Left forelimb (tissue), 1 donor: Measurements from ENCODE around the gene SKAP1.
"Not testable (repeated sequence)": the region's sequence is repeated elsewhere in the genome, so short reads cannot be mapped to it uniquely, and the experiment has no call there.

Source experiments
- DNase-seq: peaks from one replicate; pipeline ENCODE4 v3.0.0-alpha.2; 2018; ENCODE audit warnings: low spot score

The SKAP1 gene

DNA sequence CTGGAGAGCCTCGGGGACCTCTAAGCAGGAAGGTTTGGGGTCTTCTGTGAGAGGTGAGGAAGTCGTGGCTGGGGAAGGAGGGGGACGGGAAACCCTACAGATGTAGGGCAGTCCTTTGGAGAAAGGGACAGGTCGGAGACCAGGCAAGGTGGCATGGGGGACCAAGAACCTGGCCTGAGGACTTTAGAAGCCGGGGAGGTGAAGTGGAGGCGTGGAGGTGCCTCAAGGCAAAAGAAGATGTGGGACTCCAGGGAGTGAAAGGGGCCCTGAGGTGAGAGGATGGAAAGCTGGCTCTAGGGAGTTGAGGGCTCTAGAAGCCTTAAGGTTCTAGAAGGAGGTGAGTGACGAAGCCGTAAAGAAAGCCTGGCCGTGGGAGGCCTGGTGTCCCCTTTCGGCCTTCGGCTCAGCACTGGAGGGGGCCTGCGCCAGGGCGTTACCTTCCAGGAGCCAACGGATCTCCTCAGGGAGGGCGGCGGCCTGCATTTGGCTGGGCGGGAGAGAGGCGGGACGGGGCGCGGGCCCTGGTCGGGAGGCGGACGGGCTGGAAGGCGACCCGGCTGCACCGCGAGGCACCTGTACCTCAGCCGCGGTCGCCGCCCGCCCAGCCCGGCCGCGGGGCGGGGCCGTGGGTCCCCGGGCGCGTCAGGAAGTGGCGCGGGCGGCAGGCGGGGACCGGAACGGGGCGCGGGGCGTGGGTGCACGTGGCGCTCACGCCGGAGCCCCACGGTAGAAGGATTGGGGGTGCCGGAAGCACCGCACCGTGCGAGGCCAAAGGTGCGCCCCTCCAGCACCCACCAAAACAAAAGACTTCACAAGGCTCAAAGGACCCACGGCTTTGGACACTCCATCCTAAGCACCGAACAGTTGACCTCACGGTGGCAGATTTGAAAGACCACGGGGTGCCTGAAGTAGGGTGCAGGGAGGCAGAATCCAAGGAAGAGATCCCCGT lies at the start of gene SKAP1:
Gene SKAP1 (minus strand): TSS at position 577 of the 949 bp plus-strand sequence.
- DNase-seq = no peak

DNA sequence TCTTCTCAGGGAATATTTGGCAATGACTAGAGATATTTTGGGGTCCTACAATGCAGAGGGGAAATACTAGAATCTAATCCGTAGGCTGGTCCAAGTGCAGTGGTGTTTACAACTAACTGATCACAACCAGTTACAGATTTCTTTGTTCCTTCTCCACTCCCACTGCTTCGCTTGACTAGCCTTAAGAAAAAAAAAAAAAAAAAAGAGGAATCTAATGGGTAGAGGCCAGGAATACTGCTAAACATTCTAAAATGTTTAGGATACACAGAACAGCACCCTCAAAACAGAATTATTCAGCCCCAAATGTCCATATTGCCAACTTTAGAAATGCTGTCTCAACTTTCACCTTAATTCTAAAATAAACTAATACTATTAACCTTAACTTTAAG lies 49.0 kb upstream of the SKAP1 start:
- DNase-seq = no peak

DNA sequence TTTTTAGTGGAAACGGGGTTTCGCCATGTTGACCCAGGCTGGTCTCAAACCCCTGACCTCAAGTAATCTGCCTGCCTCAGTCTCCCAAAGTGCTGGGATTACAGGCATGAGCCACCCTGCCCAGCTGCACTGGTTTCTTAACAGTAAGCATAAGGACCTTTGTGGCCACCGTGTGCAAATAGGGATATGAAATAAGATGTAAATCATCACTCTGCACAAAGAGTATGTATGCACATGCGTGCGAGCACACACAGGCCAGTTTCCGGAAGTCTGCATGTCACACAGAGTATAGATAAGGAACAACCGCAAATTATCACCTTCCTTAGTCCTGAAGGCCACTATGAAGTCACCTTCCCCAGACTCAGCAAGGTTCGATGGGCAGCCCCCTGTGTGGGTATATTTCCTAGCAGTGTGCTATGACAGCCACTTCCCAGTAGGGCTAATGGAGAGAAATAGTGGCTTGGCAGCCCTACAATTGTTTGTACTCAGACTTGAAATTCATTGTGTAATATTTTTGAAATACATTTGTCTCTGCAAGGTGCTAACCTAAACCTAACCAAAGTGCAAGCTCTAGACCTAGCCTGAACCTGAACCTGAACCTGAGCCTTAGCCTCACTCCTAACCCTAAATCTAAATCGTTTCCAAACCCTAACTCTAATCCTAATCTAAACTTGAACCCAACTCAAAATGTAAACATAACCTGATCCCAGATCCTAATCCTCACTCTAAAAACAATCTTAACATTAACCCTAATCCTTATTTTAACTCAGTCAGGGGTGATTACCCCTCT lies 48.4 kb upstream of the SKAP1 start:
- DNase-seq = no peak

DNA sequence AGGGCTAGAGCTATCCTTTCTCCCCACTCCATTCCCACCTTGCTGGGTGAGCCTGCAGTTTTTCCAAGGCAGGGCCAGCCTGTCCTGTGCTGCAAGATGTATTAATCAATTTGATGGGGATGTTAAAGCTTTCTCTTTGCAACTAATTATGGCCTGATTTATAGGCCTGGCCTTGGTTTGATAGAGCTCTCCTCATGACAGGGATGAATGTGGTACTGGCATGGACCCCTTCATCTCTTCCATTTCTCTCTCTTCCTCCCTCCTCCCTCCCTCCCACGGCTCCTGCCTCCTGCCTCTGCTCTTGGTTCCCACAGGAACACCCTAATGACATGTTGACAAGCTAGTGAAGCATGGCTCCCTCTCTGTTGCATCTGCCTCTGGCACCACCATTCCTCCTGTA lies 47.2 kb upstream of the SKAP1 start:
- DNase-seq = no peak

DNA sequence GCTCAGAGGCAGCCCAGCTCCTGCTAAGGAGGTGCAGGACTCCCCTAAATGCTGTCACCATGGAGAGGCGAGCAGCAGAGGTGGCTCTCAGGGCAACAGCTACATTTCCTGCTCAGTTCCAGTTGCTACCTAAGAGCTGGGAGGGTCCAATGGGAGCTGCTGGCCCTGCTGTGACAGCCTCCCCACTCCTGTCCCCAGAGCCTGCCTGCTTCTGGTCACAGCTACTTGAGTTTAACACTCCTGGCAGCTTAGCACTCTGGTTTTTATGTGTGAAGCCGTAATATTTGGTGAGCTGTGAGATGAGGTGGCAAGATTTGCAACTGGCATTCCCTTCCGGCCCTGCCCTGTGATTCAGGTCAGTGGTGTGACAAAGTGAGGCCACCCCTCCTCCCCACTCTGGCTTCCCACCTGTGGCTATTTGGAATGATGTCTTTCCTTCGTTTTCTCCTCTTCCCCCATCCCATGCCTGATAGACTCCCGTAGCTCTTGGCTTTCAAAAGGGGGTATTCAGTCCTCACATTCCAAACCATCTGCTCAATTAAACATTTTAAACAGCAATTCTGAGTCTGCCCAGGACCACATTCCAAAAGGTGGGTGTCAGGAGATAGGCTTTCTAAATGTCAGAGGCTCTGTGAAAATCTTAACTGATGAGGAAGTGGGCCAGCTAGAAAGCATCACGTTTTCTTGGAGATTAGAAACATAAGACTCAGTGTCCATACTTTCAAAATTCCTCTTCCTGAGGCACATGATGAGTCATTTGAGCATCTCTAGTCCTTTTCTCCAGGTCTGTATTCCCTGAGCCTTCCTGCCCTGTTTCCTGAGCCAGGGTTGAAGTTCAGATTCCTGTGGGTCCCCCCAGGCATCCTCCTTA lies 42.6 kb upstream of the SKAP1 start:
- DNase-seq = no peak

DNA sequence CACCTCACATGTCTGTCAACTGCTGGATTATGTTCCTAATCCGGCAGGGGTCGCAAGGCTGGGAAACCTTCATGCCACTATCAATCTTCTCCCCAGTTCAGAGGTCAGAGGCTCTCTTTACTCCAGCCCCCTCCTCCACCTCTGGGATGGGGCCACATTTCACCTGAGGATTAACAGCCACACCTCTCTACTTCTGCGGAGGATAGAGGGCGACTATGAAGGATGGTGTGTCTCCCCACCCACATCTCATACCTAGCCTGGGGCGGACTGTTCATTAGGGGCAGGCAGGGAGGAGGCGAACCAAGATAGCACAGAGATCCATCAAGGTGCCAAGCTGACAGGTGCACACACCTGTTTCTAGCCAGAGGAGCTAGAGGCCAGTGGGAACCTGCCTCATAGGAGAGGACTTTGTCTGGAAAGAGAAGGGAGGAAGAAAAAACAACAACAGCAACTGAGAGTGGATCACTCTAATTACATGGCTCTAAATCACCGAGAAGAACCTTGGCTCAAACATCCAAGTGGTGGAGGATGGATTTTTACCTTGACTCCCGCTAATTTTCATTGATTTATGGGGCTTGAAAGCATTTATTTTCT lies 41.9 kb upstream of the SKAP1 start:
- no peak for DNase-seq

DNA sequence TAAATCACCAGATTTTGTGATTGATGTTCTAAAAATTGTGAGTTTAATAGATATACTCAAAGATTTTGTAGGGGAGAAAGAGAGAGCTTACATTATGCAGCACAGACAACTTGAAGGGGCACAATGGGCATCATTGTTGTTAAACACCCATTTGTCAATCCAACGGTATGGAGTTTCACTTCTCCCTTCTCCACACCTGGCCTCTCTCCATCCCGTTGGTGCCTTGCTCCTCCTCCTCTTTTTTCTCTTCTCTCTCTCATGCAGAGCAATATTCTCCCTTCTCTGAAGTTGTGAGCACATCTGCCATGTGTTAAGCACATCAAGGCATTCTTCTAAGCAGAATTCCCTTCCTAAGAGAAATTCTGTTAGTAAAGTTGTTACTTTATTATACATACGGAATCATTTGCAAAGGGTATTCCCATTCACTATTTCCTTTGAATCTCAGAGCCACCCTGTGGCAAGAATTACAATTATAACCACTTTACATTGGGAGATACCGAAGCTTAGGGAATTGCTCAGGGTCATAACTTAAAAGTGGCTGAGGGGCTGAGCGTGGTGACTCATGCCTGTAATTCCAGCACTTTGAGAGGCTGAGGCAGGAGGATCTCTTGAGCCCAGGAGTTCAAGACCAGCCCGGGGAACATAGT lies 40.5 kb upstream of the SKAP1 start:
- no peak for DNase-seq

DNA sequence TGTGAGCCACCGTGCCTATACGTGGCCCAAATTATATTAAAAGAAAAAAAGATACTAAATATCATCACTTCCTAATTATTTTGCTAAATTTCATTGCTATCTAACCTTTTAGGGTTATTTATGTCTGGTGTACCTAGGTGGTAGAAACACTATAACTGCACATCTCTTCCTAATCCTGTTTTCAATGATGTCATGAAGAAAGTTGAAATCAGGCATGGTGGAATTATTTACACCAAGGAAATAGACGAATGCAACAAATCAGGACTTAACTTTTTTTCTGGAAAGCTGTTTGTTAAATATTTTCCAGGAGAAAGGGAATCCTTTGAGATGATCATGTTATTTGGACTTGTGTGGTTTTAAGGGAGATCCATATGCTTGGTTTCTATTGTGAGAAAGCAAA lies 39.2 kb upstream of the SKAP1 start:
- DNase-seq = no peak

DNA sequence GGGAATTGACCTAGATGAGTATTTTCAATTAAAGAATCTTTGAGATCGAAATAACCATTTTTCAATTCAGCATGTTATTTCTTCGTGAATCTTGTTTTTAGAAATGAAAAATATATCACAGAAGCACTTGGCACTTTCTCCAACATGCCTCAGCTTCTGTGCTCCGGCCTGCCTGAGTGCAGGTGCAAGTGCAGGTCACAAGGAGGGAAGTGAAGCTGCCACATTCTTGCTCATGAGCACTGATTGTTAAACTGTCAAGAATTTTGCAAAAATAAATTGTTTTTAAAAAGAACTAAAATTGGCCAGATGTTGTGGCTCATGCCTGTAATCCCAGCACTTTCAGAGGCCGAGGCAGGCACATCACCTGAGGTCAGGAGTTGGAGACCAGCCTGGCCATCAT lies 38.3 kb upstream of the SKAP1 start:
- DNase-seq = no peak

DNA sequence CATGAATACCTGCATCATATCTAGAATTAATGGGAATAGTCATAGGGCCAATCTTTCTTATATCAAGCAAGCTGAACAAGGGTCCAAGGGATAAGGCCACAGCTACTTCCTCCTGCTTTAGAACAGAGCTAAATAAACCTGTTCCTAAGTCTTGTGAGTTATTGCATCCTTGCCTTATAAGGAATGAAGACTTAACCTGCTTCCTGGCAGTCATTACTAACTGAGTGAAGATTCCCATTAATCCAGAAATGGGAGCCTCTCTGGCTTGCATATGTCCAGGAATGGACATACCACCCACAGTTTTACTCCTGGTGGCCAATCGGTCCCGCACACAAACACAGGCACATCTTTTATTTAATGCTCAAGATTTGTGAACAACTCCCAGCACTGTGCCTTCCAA lies 35.9 kb upstream of the SKAP1 start:
- DNase-seq = no peak

DNA sequence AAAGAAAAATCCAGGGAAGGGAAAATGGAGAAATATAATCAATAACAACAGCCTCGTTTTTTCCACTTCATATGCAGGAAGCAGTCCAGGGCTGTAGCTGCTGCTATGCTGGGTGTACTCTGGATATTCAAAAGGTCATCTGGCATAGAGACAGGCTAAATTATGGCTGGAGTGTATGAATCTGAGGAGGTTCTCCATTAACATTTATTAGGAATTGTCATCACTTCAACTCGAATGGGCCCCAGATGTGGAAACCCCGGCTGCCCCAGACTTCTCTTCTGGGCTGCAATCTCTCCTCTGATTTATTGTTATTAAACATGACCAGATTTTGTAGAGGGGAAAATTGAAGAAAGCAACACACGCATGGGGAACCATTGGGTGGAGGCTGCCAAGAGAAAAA lies 33.5 kb upstream of the SKAP1 start:
- DNase-seq = no peak

DNA sequence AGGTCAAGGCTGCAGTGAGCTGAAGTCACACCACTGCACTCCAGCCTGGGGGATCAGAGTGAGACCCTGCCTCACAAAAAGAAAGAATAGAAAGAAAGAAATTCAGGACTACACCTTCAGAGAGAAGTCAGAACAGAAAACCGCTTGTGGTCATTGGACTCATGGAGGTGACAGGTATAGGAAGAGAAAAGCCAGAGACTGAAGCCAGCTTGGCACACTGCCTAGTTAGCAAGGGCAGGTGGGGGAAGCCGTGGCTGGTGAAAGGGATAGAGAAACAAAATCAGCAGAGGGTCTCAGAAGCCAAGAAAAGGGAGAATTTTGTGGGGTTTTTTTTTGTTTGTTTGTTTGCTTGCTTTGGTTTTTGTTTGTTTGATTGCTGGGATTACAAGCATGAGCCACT lies 32.9 kb upstream of the SKAP1 start:
- no peak for DNase-seq

DNA sequence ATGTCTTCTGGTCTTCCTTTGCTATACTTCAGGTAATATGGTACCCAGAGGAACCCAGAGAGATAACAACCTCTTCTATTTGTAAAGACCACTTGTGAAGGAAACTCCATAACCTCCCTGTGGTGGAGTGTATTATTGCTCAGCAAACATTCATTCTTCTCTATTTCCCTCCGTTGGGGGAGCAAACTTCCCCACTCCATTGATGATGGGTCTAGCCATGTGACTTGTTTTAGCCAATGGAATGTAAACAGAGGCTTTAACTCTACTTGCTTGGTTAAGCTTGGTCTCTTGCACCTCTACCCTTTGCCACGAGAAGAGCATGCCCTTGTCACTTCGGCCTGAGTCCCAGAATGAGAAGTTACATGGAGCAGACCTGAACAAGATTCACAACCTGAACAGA lies 30.0 kb upstream of the SKAP1 start:
- no peak for DNase-seq

DNA sequence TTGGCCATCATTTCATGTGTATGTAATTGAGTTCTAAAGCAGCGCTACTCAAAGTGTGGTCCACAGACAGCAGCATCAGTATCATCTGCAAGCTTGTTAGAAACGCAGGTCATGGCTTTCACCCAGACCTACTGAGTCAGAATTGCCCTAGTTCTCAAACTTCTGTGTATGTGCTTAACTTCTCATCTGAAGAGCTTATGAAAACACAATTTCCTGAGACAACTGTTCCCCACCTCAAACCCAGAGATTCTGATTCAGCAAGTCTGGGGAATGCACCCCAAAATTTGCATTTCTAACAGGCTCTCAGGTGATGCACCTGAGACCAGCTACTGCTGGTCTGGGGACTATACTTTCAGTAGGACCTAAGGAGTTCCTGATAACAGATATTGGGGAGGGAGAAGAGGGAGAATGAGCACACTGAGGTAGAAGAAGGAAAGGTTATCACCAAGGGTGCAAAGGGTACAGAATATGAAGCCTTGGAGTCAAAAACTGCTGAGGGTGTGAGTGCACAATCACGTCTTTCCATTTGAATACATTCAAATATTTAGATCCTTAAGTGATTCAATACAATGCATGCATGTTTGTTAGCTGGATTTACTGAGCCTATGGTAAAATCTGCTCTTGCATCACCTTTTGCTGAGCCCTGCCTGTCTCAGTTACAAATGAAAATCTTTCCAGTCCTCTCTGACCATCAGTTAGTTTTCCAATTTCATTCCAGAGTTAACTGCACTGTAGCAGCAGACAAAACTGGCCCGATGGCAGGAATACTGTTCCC lies 29.2 kb upstream of the SKAP1 start:
- no peak for DNase-seq

DNA sequence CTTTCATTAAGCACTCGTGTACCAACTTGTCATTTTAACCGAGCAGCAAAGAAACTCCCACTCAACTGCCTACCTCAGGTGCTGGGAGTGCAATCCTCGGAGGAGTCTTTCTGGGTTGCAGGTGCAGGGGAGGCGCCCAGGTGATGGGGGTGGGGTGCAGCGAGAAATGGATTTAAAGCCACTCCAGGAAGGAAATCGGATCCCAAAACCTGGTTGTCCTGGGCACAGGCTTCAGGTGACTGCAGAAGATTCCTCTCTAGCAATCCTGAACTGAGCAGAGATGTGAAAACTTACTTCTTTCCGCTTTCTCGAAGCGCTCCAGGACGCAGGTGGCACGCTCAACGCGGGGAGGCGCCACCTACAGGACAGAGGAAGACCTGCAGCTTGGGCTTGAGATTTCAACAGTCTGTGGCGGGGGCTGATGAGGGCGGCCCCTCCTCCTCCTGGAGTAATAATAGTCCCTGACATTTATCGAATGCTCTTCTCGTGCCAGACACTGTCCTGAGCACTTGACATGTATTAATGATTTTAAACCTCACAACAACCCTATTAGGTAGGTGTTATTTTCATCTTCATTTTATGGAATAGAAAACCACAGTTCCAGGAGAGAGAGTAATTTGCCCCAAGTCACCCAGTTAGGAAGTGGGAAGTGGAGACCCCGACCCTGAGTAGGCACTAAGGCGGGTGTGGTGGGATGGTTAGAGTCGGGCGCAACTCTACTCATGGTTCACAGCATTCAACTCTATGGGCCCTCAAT lies 27.2 kb upstream of the SKAP1 start:
- no peak for DNase-seq

DNA sequence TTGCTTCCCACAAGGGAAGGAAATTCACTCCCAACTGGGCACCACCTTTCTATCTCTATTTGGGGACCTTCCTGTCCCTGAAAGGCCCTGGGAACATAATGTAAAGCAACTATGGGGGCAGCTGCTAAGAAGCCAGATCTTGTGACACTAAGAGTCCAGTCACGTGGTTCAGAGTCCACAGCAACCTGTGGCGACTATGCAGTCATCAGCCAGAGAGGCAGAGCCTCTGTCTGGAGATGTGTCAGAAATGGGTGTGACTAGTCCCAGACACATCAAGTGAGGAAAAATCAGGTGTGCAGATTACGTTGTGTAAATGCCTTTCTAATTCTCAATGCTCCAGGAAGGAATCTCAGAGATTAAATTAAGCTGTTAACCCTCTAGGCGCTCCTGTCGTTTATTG lies 26.6 kb upstream of the SKAP1 start:
- DNase-seq = no peak

DNA sequence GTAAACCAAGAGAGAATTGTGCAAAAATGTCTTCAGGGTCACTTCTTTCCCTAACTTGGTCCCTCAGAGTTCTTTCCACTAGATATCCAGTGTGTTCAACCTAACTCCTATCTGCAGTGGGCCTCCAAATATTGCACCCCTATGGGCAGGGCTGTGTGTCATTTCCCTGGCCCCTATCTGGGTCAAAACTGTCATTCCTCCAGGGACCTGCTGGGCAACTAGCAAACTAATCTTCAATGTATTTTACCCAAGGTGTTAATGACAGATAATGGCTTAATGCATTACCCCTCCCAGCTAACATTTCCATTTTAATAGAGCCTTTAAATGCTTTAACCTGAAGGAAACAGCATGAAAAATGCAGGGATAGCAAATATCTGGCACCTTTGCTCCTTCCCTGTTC lies 25.8 kb upstream of the SKAP1 start:
- DNase-seq = no peak

DNA sequence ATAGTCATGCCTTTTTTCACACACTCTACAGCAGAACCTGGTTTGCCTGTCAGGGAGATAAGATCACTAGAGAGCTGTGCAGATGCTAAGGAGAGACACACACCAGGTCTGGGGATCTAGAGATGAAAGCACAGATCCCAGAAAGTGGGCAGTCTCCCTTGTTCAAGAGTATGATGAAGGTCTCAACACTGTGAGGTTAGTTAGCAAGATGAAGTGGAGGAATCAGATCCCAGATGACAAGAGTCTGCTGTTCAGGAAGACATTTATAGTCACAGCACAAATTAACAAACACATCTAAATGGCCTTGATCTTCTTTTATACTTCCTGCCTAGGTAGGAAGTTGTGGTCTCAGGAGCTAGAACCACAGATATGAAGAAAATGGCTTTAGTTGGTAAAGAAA lies 23.4 kb upstream of the SKAP1 start:
- DNase-seq = no peak

DNA sequence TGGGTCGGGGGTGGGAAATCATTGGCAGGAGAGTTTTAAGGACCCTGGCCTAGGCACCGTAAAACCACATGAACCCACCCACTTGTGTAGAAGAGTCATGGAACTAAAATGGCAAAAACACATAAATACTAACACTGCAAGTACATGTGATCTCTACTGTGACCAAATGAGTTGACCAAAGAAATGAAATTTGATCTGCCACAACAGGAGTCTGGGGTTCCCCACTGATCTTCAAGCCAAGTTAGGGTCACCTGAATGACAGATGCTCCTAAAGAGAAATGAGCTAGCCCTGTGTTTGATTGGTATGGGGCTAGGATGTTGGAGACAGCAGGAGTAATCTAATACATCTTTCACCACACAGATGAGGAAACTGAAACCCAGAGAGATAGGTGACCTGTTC lies 21.5 kb upstream of the SKAP1 start:
- no peak for DNase-seq

DNA sequence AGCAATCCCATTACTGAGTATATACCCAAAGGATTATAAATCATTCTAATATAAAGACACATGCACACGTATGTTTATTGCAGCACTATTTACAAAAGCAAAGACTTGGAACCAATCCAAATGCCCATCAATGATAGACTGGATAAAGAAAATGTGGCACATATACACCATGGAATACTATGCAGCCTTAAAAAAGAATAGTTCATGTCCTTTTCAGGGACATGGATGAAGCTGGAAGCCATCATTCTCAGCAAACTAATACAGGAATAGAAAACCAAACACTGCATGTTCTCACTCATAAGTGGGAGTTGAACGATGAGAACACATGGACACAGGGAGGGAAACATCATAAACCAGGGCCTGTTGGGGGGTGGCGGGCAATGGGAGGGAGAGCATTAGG lies 19.3 kb upstream of the SKAP1 start:
- DNase-seq = not testable (repeated sequence)
